Measurements from ENCODE around the gene ADAMTSL5. TPM values are rescaled to one million over a fixed set of nuclear protein-coding genes. Genes with fewer than 3 reads are reported as not detected.
A peak's percentile ranks its signal among the peaks of the same experiment; 100 is the strongest.

Gene ADAMTSL5
- total and polyA plus RNA-seq, 2 of the 13 experiments (the other 11 are each of a cell fraction or from before 2014, with no cell fraction given) = 0.60 to 2.7 TPM

GRCh38 chr19:1492474-1493006 is 20.3 kb downstream of the ADAMTSL5 start (continued):
- TF ChIP-seq CTCF (CRISPR knock-in tag; IDR thresholded peaks at IDR 0.05) (0 out of 2 replicates have a peak, but pooled peaks have one; percentile 2), THAP7 (CRISPR knock-in tag; IDR thresholded peaks at IDR 0.05) (0 out of 2 replicates have a peak, but pooled peaks have one; percentile 58), ZBTB39 (CRISPR knock-in tag; IDR thresholded peaks at IDR 0.05) (no peak), TFAP4 (IDR thresholded peaks at IDR 0.05; ENCODE audit: borderline replicate concordance, low read depth) (no peak), ZBTB21 (CRISPR knock-in tag; IDR thresholded peaks at IDR 0.05) (no peak), SAP130 (CRISPR knock-in tag; IDR thresholded peaks at IDR 0.05; ENCODE audit: low read depth) (peak; percentile 19; the same call in 1 of the 2 replicates), CCDC6 (CRISPR knock-in tag; IDR thresholded peaks at IDR 0.05) (0 out of 2 replicates have a peak, but pooled peaks have one; percentile 11), ZNF609 (CRISPR knock-in tag; IDR thresholded peaks at IDR 0.05; ENCODE audit: borderline replicate concordance) (peak; percentile 49; the same call in 1 of the 2 replicates), ZNF230 (CRISPR knock-in tag; IDR thresholded peaks at IDR 0.05) (no peak), DMAP1 (CRISPR knock-in tag; IDR thresholded peaks at IDR 0.05) (no peak), MAF1 (CRISPR knock-in tag; IDR thresholded peaks at IDR 0.05; ENCODE audit: borderline replicate concordance) (no peak), KAT7 (CRISPR knock-in tag; IDR thresholded peaks at IDR 0.05; ENCODE audit: borderline replicate concordance) (0 out of 2 replicates have a peak, but pooled peaks have one; percentile 25), RARG (CRISPR knock-in tag; IDR thresholded peaks at IDR 0.05; ENCODE audit: low read depth) (no peak), KLF11 (CRISPR knock-in tag; IDR thresholded peaks at IDR 0.05) (no peak), ATF7 (IDR thresholded peaks at IDR 0.05) (no peak), ATF7 (CRISPR knock-in tag; IDR thresholded peaks at IDR 0.05) (no peak), SOX5 (CRISPR knock-in tag; IDR thresholded peaks at IDR 0.05; ENCODE audit: borderline replicate concordance) (no peak), ZNF770 (CRISPR knock-in tag; IDR thresholded peaks at IDR 0.05) (peak; percentile 85; the same call in 1 of the 2 replicates)

All from HepG2 (cell line).